HG02798 (cell line): ENCODE data around the gene LRP10.

ENCODE experiments used
- ATAC-seq: cut with Tn5 transposase; IDR thresholded peaks from one replicate; pipeline ENCODE4 v1.9.1; 2021; ENCODE audit warnings: mild to moderate bottlenecking; ENCODE audit not compliant: unreplicated experiment, poor library complexity

LRP10 gene

GRCh38 chr14:22864979-22865378 is 6.6 kb upstream of the LRP10 start:
- ATAC-seq = no peak

- no peak for ATAC-seq
These were observed 5.8 kb upstream of the LRP10 start for GRCh38 chr14:22865424-22866405.

- ATAC-seq = no peak
These were observed 4.7 kb upstream of the LRP10 start for GRCh38 chr14:22866874-22867273.

GRCh38 chr14:22870811-22871223 is 723 bp upstream of the LRP10 start:
- ATAC-seq = peak; percentile 34

GRCh38 chr14:22872033-22872832 is 693 bp downstream of the LRP10 start:
- peak; percentile 24 for ATAC-seq

GRCh38 chr14:22872833-22873520 is 1.4 kb downstream of the LRP10 start:
- ATAC-seq = no peak

- ATAC-seq = no peak
These were observed 3.6 kb downstream of the LRP10 start for GRCh38 chr14:22875003-22875747.

GRCh38 chr14:22875748-22876319 is 4.3 kb downstream of the LRP10 start:
- ATAC-seq = no peak

GRCh38 chr14:22877000-22877501 is 5.5 kb downstream of the LRP10 start:
- no peak for ATAC-seq

- ATAC-seq = no peak
These were observed 7.0 kb downstream of the LRP10 start for GRCh38 chr14:22878271-22879246.

- ATAC-seq = no peak
These were observed 10.5 kb downstream of the LRP10 start for GRCh38 chr14:22882064-22882463.

- ATAC-seq = no peak
These were observed 11.1 kb downstream of the LRP10 start for GRCh38 chr14:22882529-22883172.

GRCh38 chr14:22883173-22883976 is 11.8 kb downstream of the LRP10 start, which contains the start of gene REM2:
Gene REM2 (plus strand): TSS chr14:22883222. CDS start chr14:22883288, 66 bp downstream.
- no peak for ATAC-seq

- no peak for ATAC-seq
These were observed 12.7 kb downstream of the LRP10 start for GRCh38 chr14:22884076-22884737.

GRCh38 chr14:22884738-22885523 is 13.4 kb downstream of the LRP10 start:
- no peak for ATAC-seq

GRCh38 chr14:22885975-22886374 is 14.4 kb downstream of the LRP10 start:
- no peak for ATAC-seq
